H1 (cell line): ENCODE data around the gene RGL1. TPM values are rescaled to one million over a fixed set of nuclear protein-coding genes. Genes with fewer than 3 reads are reported as not detected.

Experiments
- CHD7 ChIP-seq: fragments of 300-600 bp; sonication (generic); IDR thresholded peaks from 2 replicates; pipeline ENCODE4 v1.7.1; 2012; ENCODE audit warnings: low read length, moderate library complexity, mild to moderate bottlenecking, inconsistent platforms; ENCODE audit not compliant: insufficient replicate concordance
- SIN3A ChIP-seq, 2 experiments: IDR thresholded peaks in 1 of 2; conservative IDR thresholded peaks in 1 of 2; 2 replicates each; pipeline ENCODE4 v1.6.1; 2011 to 2012; ENCODE audit warnings: low read length in 2 of 2, improper control_type of control experiment in 1 of 2, low read depth in 1 of 2, mild to moderate bottlenecking in 1 of 2
- polyA plus RNA-seq, 7 experiments: library from polyadenylated mRNA; depleted of rRNA in 3 of 7; stranded (reverse) in 5 of 7; unstranded in 2 of 7; fragments of >200 nt in 5 of 7; fragments of 200-250 nt in 2 of 7; gene quantifications; 1 replicate in 5 of 7; 2 replicates in 1 of 7; 4 replicates in 1 of 7; pipeline versions ENCODE4 v1.2.1 to v1.2.3, GENCODE V29; 2011 to 2013; ENCODE audit warnings: missing spikeins in 2 of 7, mixed read lengths in 2 of 7
- total RNA-seq: library from RNA; stranded (reverse); fragmentation: NEBNext Ultra II Directional; extraction: Animal tissue kit (Norgen Biotek cat#: 25700); gene quantifications from 2 replicates; pipeline ENCODE4 v1.2.1, GENCODE V29; 2021

The RGL1 gene
- total and polyA plus RNA-seq, 2 of the 8 experiments (the other 6 are each of a cell fraction or from before 2014, with no cell fraction given), result 0.98 to 2.4 TPM

- TF ChIP-seq SIN3A (conservative IDR thresholded peaks at IDR 0.05 in 1 of 2, IDR thresholded peaks at IDR 0.05 in 1 of 2; ENCODE audit: low read depth in 1 of 2, low read length in 2 of 2) (no peak), CHD7 (no peak)
Measured at GRCh38 chr1:183977717-183978116, 172.8 kb downstream of the RGL1 start (continued).
